OCI-LY3 (cell line): Measurements from ENCODE around the gene SCN1B.

Experiments used
- CTCF ChIP-seq: fragments of 200-600, 300-600 bp; sonication (generic); IDR thresholded peaks from 2 replicates; pipeline ENCODE4 v1.5.1; 2014; ENCODE audit warnings: antibody characterized with exemption, low read length, low read depth
- EZH2phosphoT487 ChIP-seq: fragments of 200-600 bp; shearing (Covaris generic); IDR thresholded peaks from 2 replicates; pipeline ENCODE4 v1.6.1; 2018; ENCODE audit warnings: antibody characterized with exemption, mixed run types, low read depth

GRCh38 chr19:35081201-35081600 is 50.9 kb downstream of the SCN1B start:
- TF ChIP-seq CTCF, result no peak
- no peak for TF ChIP-seq EZH2phosphoT487
